Stimulated activated CD4-positive, alpha-beta T cell treated with anti-CD3 and anti-CD28 coated beads, Interleukin-2, amount 100 ng/mL, for 24 hours (primary cell): ENCODE data around the gene PBX3.
"Not testable (repeated sequence)": the region's sequence is repeated elsewhere in the genome, so short reads cannot be mapped to it uniquely, and the experiment has no call there.

ENCODE experiments used
- DNase-seq, 2 donors: peaks; one replicate each; pipeline ENCODE4 v3.0.0-alpha.2; 2020

The PBX3 gene

DNA sequence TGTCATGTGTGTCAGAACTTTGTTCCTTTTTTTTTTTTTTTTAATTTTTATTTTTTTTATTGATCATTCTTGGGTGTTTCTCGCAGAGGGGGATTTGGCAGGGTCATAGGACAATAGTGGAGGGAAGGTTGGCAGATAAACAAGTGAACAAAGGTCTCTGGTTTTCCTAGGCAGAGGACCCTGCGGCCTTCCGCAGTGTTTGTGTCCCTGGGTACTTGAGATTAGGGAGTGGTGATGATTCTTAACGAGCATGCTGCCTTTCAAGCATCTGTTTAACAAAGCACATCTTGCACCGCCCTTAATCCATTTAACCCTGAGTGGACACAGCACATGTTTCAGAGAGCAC is 32.0 kb downstream of the PBX3 start:
- DNase-seq = not testable (repeated sequence)

DNA sequence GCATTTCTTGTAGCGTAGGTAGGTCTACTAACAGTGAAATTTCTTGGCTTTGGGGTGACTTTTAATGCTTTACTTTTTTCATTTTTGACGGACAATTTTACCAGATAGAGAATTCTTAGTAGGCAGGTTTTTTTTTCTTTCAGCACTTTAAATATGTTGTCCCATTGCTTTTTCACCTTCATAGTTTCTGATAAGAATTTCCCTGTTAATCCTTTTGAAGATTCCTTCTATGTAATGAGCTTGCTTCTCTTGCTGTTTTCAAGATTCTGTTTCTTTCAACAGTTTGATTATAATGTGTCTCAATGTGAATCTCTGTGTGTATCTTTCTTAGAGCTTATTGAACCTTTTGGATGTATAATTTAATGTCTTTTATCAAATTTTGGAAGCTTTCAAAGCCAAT is 35.5 kb downstream of the PBX3 start:
- DNase-seq = no peak

DNA sequence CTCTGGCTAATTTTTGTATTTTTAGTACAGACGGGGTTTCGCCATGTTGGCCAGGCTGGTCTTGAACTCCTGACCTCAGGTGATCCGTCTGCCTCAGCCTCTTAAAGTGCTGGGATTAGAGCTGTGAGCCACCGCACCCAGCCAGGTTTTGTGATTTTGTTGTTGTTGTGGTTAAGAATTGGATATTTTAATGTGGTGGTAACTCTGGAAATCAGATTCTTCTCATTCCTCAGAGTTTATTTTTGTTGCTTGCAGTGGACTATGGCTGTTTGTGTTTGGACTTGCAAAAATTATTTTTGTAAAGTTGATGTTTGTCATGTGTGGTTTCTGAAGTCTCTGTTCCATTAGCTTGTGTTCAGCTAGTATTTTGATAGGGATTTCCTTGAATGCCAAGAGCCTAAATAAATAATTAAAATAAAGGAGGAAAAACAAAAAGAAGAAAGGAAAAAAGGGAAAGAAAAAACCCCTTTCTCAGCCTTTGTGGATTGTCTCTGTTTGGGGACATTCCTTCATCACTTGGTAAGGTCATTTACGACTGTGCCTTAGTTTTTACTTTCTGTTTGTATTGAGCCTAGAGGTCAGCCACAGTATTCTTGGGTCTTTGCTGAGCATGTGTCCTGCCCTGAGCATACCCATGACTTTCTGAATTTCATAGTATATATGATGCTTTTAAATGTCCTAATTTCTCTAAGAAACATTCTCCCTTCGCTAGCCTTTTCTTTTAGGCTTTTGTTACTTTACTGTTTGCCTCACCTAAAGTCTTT is 37.3 kb downstream of the PBX3 start:
- no peak for DNase-seq

DNA sequence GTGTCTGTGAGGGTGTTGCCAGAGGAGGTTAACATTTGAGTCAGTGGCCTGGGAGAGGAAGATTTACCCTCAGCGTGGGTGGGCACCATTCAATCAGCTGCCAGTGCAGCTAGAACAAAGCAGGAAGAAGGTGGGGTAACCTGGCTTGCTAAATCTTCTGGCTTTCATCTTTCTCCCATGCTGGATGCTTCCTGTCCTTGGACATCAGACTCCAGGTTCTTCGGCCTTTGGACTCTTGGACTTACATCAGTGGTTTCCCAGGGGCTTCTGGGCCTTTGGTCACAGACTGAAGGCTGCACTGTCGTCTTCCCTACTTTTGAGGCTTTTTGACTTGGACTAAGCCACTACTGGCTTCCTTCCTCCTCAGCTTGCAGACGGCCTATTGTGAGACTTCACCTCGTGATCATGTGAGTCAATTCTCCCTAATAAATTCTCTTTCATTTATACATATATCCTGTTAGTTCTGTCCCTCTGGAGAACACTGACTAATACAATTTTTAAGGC is 38.1 kb downstream of the PBX3 start:
- peak; percentile 21 to 23 for DNase-seq

DNA sequence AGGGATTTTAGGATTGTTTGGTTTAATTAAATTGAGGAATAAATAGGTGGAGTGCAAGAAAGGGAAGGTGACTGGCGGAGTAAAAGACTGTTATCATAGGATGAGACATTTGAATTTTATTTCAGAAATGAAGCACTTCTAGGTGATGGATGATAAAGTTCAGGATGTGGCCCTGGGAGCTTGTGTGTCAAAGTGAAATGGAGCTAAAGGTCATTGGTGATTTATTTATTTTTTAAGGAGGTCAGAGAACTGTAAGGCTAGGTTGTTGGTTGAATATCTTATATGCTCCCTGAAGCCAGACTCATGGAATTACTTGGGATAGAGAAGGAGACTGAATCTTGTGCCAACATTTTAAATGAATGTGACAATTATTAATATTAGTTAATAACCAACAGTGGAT is 40.5 kb downstream of the PBX3 start:
- no peak for DNase-seq

DNA sequence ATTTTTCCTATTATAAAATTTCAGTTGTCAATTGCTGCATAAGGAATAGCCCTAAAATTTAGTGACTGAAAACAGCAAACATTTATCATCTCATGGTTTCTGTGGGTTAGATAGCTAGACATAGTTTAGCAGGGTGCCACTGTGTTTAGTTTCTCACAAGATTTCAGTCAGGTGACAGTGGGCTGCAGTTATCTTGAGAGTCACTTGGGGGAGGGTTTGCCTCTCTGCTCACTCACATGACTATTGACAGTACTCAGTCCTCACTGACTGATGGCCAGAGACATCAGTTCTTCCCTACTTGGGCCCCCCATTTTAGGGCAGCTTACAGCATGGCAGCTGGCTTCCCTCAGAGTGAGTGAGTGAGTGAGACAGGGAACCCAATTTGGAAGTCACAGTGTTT is 42.0 kb downstream of the PBX3 start:
- DNase-seq = no peak

DNA sequence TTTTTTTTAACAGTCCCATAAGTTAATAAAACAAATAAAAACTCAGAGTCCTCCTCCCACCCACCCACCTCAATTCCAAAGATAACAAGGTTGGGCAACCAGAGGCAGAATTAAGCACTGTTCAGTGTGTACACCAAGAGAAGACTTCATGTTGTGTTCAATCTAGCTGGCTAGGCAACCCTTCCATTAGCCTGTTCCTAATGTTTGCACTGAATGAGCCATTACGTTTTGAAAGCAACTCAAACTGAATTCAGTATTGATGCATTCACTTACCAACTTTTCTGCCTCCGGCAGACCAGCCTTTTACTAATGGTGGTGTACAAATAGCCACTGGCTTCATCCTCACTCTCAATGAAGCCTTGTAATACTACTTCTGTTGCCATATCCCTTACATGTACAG is 47.5 kb downstream of the PBX3 start:
- no peak for DNase-seq

DNA sequence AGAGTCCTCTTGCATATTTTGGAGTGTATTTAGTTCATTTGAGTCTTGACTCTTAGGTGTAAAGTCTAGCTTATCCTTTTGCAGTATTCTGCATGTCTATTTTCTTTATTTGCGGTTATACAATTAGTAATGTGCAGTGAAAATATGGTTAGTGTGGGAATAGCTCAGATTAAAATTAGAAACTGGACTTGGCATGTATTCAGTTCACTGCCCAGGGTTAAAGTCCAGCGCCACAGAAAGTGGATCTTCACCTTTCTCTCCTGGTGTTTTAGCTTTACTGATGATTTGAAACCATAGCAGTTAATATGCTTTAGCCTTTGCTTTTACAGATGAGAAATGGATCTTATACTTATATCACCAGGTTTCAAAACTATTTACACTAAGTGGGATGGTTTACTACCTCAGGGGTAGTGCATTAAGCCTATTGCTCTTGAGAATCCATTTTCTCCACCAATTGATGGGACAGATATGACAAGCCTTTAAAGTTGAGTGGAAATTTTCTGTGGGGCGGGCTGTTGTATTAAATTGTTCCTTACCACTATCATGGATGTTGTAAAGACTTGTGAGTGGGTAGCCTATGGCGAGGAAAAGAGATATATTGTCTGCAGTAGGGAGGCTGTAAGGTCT is 48.9 kb downstream of the PBX3 start:
- no peak for DNase-seq

DNA sequence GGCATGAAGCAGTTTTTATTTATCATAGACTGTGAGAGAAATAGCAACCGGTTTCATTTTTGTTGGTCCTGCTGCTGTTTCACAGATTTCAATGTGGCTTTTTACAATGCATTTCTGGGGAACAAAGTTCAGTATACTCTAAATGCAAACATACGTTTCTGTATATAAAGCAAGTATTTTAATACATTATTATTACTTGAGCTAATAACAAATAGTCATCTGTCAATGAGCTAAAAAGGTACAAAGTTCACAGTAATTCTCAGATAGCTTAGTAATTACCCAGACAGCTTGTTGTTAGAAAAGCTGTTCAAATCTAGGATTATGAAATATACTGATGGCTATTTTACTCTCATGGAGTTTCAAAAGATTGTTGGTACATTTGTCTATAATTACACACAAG is 50.8 kb downstream of the PBX3 start:
- no peak for DNase-seq

DNA sequence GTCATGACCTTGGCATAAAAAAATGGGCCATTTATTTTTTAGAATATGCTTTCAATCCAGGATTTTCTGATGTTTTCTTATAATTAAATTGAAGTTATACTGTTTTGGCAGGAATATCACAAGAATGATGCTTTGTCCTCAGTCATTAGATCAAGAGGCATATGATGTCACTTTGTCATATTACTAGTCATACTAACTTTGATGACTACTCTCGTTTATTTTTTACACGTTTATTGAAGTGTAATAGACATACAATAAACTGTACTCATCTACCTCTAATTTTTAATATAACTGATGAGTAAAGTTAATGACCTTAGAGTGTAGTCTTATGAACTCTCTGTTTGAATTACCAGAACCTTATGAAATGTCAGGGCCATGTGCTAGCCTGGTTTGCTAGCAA is 56.4 kb downstream of the PBX3 start:
- no peak for DNase-seq

DNA sequence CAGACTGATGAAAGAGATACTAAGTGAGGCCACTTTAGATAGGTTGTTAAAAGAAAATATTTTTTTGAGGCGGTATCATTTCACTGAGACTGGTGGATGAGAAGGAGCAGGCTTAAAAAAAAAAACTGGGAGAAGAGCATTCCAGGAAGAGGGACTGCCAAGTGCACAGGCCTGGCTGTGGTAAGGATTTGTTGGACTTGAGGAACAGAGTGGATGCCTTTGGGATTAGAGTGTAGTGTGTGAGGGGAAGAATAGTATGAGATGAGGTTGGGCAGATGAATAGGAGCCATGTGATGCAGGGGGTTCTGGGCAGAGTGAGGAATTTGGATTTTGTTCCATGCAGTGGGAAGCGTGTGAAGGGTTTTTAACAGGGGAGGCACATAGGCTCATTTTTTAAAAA is 57.9 kb downstream of the PBX3 start:
- DNase-seq = no peak

DNA sequence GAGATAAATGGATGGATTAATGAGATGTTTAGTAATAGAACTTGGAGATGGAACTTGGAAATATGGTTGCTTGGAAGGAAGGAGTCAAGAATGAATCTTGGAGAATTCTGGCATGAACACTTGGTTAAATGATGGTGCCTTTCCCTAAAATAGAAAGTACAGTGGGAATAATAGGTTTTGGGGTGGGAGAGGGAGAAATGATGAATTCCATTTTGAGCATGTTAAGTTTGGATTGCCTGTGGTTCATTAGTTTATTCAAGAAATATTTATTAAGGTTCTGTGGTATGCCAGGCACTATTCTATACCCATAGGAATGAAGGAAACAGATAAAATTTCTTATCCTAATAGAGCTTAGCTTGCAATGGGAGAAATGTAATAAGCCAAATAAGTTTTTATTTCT is 58.4 kb downstream of the PBX3 start:
- no peak for DNase-seq

DNA sequence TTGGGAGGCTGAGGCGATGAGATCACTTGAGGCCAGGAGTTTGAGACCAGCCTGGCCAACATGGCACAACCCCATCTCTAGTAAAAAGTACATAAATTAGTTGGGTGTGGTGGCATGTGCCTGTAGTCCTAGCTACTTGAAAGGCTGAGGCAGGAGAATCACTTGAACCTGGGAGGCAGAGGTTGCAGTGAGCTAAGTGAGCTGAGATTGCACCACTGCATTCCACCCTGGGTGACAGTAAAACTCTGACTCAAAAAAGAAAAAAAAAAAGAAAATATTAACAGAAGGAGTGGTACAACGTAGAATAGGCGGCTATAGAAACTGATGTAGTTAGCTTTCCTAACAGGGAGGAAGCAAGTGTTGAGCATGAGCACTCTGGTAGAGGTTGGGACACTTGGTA is 59.9 kb downstream of the PBX3 start:
- no peak for DNase-seq

DNA sequence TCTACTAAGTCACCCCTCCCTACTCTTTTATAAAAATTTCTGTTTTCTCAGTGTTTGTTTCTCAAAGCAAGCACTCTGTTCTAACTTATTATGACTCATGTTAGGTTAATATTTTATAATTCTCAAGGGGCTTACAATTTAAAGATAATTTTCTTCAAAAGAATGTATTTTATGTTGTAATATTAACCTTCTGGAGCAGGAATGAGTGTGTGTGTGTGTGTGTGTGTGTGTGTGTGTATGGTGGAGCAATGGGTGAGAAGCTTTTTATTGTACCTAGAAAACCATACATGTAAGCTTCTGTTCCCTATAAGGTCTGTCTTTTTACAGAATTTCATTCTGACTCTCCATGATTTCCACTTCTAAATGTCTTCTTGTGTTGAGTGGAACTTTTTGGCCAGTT is 63.0 kb downstream of the PBX3 start:
- no peak for DNase-seq

DNA sequence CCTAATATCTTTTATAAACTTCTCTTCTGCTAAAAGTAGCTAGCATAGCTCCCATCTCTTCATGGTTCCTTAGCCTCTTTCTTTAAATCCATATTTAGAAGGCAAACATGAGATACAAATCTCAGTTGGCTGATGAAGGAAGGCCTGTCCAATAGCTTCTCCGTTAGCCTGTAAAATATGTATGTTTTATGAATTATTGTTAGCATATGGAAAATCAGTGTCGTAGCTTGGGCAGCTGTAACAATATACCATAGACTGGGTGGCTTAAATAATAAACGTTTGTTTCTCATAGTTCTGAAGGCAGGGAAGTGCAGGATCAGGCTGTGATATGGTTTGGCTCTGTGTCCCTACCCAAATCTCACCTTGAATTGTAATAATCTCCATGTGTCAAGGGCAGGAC is 63.8 kb downstream of the PBX3 start:
- no peak for DNase-seq

DNA sequence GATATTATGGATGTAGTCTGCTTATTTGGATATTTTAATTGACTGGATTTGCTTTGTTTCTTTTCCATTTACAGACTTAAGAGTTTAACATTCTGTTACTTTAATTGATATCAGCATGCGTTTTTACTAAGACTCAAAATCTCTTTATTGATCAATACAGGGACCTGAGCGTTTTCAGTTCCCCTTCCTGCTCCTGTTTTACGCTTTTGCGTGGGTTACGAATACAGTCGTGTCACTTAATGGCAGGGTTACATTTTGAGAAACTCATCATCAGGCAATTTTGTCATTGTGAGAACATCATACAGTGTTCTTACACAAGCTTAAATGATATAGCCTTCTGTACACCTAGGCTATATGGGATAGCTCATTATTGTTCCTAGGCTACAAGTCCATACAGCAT is 65.2 kb downstream of the PBX3 start:
- DNase-seq = no peak

DNA sequence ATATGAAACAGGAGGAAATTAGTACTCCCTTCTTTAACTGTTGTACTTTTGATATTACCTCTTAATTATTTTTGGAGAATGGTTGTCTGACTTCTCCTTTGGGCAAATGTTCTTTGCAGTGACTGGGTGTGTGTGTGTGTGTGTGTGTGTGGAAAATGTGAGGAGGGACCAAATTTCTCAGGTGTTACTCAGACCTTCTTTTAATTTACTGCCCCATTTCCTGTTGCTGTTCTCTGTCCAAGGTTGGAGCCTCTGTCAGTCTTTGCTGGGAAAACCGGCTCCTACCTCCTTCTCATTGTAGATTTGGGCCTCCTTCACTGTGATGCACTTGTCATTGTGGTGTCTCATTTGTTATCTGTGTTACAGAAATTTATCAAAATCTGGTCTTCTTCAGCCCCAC is 68.4 kb downstream of the PBX3 start:
- DNase-seq = peak in 1 of 2 donors; percentile 12

DNA sequence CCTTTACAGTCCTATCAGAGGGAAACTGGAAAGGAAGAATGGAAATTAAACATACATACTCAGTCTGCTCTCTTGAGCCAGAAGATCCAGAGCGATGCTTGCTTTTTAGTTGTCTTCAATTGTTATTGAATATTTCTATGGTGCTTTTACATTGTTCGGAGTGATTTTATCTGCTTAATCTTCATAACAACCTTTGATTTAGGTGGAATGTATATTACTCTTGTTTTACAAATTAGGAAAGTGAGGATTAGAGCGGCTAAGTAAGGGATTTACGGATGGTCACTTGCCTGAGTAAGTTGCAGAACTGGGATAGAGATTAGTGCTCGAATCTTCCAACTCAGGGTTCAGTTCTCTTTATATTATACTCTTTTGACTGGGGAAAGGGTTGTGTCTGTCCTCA is 69.1 kb downstream of the PBX3 start:
- DNase-seq = no peak

DNA sequence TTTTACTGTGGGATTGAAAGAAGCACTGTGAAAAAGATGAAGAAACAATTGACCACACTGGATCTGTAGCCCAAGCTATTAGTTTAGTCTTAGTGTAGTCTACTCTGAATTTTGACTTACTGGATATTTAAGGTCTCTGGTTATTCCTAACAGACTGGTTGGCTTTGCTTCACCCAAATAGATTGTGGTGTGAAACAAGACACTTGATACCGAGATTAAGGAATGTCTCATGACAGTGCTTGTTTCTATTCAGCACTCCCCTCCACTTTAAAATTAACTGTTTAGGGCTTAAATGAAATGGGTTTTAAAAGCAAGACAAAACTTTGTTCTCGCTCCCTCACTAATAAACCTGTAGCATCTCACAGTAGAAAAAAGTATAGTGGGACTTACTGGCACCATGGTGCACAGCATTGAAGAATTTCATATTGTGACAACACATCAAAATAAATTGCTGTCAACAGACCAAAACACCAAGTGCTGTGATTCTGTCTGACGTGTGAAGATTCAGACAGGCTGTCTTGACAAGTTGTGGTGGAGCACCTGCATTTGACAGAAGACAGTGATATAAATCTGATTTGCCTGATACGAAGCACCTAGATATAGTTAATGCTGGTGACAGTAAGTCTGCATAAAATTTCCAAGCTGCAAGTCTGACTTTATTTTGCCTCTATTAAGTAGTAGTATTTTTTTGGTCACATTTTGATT is 73.1 kb downstream of the PBX3 start:
- DNase-seq = no peak

DNA sequence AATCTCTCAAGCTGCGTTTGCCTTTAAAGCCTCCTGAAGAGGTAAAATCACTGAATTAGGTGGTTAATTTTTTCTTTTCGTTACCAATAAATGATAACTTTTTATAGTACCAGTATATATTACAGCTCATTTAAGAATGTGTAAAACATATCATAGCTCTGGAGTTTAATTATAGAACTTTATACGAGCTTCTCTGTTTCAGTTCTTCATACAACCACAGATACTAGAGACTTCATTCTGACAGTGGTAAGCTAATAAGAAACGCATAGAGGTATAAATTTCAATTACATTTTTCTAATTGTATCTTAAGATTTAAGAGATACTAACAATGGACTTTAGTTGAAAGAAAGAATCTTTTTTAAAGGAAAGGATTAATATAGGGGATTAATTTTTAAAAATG is 73.9 kb downstream of the PBX3 start:
- no peak for DNase-seq

DNA sequence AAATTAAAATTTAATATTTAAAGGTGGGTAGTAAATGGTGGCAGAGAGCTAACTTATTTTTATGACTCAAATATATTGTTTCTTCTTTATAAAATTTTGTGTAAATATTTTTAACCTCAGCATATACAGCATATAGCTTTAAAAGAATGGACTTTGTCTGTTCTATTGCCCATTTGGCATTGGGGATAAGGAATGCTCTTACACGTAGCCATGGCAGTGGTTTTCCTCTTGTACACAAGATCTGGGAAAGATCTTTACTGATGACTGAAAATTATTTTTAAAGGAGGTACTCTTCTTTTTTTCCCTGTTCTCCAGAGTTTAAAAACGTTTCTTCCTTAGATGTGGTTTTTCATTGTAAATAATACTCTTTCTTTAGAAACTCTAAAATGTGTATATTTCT is 75.0 kb downstream of the PBX3 start:
- no peak for DNase-seq

DNA sequence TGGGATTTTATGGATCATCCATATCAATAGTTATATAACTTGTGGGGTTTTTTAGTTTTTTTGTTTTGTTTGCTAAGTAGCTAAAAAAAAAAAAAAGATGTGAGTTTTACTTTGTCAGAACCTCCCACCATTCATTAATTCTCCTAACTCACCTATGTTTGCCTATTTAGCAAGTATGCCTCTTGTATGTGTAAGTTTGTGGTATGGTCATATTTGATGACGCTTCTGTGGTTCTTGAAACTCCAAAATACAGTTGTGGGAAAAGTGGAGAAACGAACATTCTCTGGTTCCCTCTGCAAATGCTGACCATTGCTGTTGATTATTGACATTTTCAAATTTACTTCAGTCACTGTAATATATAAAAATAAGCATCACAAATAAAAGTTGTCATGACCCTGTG is 75.7 kb downstream of the PBX3 start:
- DNase-seq = no peak

DNA sequence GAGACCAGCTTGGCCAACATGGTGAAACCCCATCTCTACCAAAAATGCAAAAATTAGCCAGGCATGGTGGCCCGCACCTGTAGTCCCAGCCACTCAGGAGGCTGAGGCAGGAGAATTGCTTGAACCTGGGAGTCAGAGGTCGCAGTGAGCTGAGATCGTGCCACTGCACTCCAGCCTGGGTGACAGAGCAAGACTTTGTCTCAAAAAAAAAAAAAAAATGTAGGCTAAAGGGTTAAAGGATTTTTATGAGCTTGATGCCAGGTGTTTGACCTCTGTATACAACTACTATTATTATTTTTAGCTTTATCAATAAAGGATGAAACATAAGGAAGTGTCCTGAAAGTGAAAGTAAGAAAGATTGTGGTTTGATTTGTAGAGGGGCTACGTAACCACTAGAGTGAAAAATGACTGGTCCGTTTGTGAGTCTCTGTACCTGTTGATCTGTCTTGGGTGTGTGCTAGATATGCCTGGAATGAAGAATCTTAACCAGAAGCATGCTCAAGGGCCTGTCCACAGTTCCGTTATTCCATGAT is 76.8 kb downstream of the PBX3 start:
- not testable (repeated sequence) for DNase-seq

DNA sequence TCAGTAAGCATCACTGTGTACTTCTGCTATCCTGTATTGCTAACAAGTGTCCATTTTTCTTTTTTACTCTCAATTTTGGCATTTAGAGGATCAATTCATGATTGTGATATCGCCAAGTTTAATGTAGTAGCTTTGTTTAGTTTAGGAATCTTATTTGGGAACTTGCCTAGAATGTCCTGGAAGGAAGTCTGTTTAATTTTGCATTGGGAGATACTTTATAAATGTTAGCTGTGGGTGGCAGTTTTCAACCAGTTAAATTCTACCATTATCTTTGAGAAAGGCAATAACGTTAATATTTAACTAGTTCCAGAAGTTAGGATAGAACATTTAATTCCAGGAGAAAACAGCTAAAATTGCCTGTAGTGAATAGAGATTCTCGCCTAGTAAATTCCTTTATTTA is 78.6 kb downstream of the PBX3 start:
- no peak for DNase-seq
